WTC11 (cell line): ENCODE results near the gene MAGI2.
"Not testable (repeated sequence)": the region's sequence is repeated elsewhere in the genome, so short reads cannot be mapped to it uniquely, and the experiment has no call there.

Source experiments
- CREB1 ChIP-seq: sonication (generic); formaldehyde crosslinking; IDR thresholded peaks from 2 replicates; pipeline ENCODE4 v1.8.0; 2023; ENCODE audit warnings: mild to moderate bottlenecking, missing genetic modification reagents
- CTCF ChIP-seq: fragments of 200-600 bp; IDR thresholded peaks from 2 replicates; pipeline ENCODE4 v1.8.0; 2022; ENCODE audit warnings: antibody characterized with exemption
- E2F1 ChIP-seq: sonication (generic); formaldehyde crosslinking; IDR thresholded peaks from 2 replicates; pipeline ENCODE4 v1.8.0; 2022; ENCODE audit warnings: mild to moderate bottlenecking, missing genetic modification reagents
- FOXP4 ChIP-seq: sonication (generic); formaldehyde crosslinking; IDR thresholded peaks from 2 replicates; pipeline ENCODE4 v1.8.0; 2022; ENCODE audit warnings: mild to moderate bottlenecking, missing genetic modification reagents
- TCF7 ChIP-seq: sonication (generic); formaldehyde crosslinking; IDR thresholded peaks from 2 replicates; pipeline ENCODE4 v1.8.0; 2022; ENCODE audit warnings: mild to moderate bottlenecking, low read depth, missing genetic modification reagents, moderate library complexity
- USF2 ChIP-seq: sonication (generic); formaldehyde crosslinking; IDR thresholded peaks from 2 replicates; pipeline ENCODE4 v1.8.1; 2023; ENCODE audit warnings: mild to moderate bottlenecking, missing genetic modification reagents, moderate library complexity
- ZBTB21 ChIP-seq: sonication (generic); formaldehyde crosslinking; IDR thresholded peaks from 2 replicates; pipeline ENCODE4 v1.8.1; 2023; ENCODE audit warnings: mild to moderate bottlenecking, missing genetic modification reagents, borderline replicate concordance
- ZNF121 ChIP-seq: sonication (generic); formaldehyde crosslinking; IDR thresholded peaks from 2 replicates; pipeline ENCODE4 v1.8.0; 2023; ENCODE audit warnings: missing genetic modification reagents

GRCh38 chr7:78577174-78577952, 876.1 kb downstream of the MAGI2 start:
- not testable (repeated sequence) for TF ChIP-seq FOXP4; CTCF; E2F1 (CRISPR knock-in tag); TCF7; CREB1 (CRISPR knock-in tag); ZNF121 (CRISPR knock-in tag); ZBTB21 (CRISPR knock-in tag); USF2
